ENCODE data around the gene DARS1.

Gene DARS1
- total RNA-seq: 187 to 207 reads per million in 2 experiments

DNA sequence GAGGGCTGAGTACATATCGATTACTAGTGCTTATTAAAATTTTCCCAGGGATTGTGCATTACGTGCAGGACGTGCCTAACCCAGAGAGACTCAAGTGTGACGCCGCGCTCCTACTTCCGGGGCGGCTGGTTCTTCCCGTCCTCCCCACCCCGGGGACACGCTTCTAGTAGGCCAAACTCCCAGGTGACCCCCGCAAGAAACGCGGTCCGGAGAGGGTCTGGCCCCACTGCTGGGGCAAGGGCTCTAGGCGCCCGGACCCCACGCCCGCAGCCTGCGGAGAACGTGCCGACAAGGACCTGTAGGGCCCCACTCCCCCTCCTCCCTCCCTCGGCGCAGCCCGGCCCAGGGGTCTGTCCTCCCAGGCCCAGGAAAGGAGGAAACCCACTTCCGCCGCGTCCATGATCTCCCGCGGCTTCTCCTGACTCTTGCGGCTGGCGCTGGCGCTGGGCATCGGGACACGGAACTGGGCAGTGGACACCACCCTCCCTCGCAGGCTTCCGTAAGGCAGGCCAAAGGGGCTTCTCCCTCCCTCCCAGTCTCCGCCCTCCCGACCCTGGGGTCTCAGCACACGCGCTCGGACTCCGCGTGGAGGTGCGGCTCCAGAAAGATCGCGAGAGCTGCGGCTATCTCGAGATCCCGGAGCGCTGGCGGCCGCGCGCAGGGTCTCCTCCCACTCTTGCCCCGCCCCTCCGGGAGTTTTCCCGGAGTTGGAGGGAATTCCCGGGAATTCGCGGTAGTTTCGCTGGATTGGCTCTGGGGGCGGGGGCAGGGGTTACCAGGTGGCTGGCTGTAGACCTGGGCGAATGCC lies at the start of gene DARS1:
Gene DARS1 (minus strand): TSS at position 609 of the 808 bp plus-strand sequence. CDS start 158 bp downstream, at position 451.
- peak; percentile 67 for DNase-seq (ENCODE audit: low read depth)

- DNase-seq (ENCODE audit: low read depth): no peak
These were observed 49.2 kb upstream of the DARS1 start for GRCh38 chr2:136034629-136035028.

DNA sequence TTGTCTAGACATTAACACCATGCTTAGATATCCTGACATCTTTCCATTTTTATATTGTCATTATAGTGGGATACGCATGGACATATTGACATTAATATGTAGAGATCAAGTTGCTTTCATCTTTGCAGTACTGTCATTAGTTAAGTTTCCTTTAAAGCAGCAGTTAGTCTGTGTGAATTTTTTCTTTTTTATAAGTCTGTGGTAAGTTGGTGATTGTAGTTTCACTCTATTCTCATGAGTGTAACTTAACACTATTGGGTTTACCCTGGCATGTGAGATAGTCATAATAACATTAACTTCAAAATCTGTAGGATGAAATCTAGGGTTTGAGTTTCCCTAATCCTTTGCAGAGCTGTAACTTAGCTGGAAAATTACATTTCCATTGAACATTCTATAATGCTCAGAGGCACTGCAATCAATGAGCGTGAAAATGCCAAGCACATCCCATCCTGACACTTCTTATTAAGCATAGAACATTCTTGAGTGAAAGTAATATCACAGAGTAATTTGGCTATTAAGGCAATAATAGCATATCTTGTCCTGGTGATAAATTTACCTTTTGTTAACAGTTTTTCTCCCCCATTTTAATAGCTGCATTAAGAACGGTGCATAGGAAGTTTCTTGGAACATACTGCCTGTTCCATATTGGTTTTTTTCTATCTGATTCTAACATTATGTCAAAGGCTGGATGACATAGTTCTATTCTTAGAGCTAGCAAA lies 47.5 kb upstream of the DARS1 start:
- DNase-seq (ENCODE audit: low read depth): no peak

DNA sequence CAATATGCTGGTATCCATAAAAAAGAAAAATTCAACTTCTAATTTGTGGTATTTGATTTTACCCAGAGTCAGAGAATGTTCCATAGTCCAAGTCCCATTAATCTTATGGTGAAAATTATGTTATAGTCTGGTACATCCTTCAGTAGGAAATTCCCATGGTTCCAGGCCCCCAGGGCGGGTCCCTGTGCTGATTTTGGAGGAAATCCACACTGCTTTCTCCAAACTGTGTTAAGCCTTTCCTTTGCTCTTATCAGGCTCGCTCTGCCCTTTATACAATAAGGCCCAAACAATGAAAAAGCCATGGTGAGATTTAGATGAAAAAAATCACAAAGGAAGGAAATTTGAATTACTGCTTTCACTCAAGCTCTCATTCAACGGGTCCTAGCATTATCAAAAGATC lies 46.8 kb upstream of the DARS1 start:
- no peak for DNase-seq (ENCODE audit: low read depth)

GRCh38 chr2:136031711-136032110 lies 46.3 kb upstream of the DARS1 start:
- DNase-seq (ENCODE audit: low read depth): no peak

- DNase-seq (ENCODE audit: low read depth): no peak
These were observed 45.0 kb upstream of the DARS1 start for GRCh38 chr2:136030406-136030805.

- DNase-seq (ENCODE audit: low read depth): no peak
These were observed 43.7 kb upstream of the DARS1 start for GRCh38 chr2:136029149-136029548.

DNA sequence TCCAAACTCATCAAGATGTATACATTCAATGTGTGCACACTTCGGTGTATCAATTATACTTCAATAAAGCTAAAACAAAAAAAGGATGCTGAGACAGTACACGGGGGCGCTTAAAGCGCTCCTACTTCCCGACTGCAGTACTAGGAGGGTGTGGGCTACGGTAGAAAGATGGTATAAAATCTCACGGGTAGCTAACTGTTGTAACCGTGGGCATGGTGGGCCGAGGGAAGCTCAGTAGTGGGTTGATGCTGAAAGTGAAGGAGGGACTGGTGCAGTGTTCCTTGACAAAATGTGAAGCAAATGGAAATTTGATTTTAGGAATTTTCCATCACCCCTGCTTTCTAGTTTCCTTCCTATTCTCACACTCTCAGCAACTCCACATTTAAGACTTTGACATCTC lies 42.6 kb upstream of the DARS1 start:
- DNase-seq (ENCODE audit: low read depth): no peak

- DNase-seq (ENCODE audit: low read depth): no peak
These were observed 41.7 kb upstream of the DARS1 start for GRCh38 chr2:136027112-136027511.

DNA sequence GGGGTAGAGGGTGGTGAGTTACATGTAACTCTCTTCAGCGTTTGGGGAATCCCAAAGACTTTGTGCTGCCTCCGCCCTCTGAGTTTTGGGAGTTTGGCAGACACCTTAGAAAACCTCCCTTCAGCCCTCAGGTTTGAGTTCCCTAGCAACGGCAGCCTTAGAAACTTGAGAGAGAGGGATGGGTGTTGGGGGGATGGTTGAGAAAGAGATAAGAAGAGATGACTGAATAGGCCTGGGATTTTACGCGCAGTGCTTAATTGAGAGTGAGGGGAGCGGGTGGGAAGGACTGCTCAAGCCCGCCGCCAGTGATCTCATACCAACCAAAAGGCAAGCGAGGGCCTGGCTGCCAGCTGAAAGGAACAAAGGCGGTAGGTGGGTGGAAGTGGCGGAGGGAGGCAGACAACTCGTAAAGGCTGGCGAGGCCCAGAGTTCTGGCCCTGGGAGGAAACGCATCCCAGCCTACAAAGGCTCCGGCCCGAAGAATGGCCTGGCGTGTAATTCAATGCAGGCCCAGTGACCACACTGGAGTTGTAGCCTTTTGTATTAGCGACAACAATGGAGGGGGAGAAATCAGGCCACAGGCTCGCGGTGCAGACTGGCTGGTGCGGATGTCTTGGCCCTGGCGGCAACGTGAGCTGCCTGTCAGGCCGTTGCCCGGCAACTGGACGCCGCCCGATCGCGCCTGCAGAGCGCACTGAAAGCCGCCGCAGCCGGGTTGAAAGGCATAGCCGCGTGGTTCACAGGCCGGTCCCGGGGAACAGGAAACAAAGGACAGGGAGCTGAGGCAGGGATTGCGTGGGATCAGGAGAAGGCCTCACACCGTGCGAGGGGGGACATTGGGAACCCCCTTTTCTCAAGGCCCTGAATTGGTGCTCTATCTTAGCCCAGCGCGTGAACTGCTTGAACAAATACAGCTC lies 39.9 kb upstream of the DARS1 start:
- no peak for DNase-seq (ENCODE audit: low read depth)

GRCh38 chr2:136024616-136025015 lies 39.2 kb upstream of the DARS1 start:
- no peak for DNase-seq (ENCODE audit: low read depth)

DNA sequence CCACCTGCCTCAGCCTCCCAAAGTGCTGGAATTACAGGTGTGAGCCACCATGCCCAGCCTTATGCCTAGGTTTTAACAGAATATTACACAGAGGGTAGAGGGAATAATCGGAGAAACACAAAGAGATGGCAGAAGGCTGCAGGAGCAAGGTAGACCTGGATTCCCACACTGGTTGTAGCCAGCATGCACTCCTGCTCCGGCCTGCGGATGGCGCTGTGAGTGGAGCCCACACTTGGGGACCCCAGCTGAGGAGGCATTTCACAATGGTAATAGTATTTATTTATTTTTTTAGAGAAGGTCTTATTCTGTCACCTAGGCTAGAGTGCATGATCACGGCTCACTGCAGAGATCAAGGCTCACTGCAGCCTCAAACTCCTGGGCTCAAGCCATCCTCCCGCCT lies 38.8 kb upstream of the DARS1 start:
- no peak for DNase-seq (ENCODE audit: low read depth)

DNA sequence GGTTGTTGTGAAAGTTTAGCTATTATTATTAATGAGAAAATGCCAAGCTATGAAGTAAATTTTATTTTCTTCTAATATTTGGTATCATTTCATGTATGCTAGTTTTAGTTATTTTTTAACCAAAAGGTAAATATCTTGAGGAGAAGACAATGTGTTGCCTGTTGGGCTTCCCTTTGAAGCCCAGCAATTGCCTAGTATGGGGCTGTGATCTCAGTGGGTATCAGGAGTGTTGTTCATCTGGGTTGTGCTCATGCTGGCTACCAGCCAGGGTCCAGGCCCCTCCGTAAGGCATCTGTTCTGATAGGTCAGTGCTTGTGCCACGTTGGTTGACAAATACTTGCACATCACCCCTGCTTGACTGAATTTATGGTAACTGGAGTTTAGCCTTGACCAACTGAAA lies 38.0 kb upstream of the DARS1 start:
- DNase-seq (ENCODE audit: low read depth): no peak

DNA sequence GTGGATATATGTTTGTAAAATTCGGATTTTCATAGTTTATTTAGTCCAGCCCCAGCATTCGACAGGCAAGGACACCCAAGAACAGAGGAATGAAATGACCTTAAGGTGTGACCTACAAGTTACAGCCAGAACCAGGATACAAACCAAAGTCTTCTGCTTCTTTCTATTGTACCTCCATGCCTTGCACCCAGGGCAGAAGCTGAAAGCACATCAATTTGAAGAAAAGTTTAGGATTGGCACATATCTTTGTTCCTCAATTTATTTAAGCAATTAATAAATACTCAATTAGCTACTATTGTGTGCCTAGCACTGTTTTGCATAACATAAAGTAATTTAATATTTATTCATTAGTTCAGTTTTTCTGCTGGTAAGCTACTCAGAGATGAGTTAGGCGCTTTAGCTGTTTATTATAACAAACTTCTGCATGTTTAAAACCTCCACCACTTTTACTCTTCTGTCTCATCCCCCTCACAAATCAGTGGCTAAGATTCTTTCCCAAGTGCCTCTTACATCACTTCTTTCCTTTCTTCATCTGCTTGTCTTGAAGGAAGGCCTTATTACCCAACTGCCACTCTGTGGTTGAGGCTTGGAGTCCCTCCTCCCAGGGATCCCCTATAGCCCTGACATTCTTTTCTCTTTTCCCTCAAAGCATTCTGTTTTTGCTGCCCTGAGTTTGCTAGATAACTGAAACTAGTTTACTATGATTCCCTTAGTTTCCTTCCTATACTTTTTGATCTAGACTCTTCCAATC lies 37.1 kb upstream of the DARS1 start:
- DNase-seq (ENCODE audit: low read depth): no peak

DNA sequence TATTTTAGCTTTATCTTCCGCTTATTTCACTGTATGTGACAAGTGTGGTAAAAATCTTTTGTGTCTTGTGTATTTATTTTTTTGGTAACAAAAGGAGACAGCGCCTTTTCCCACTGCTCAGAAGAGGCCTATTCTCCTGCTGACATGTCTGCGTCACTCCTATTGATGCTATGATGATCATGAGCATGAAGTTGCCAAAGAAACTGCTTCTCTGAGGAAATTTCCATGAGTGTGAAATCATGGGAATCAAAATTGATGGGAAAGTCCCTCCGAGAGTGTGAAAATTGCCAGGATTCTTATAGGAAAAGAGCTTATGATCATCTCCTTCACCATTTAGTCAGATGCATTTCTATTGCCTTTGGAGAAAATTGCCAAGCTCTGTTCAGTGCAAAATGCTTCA lies 36.5 kb upstream of the DARS1 start:
- DNase-seq (ENCODE audit: low read depth): no peak

DNA sequence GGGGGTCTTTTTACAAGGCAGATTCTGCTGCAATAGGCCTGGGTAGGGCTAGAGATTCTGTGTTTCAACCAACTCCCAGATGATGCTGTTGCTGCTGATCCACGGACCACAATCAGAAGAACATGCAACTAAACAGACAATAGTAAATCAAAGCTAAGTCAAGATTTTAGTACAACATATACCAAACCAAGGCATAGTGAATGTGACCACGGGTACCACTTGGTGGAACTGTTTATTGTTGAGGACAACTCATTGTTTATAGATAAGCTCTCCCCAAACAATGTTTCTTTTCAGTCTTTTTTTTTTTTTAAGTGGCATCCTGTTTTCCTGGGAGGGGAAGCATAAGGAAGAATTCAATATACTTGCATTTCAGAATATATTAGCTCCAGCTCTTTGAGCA lies 36.0 kb upstream of the DARS1 start:
- DNase-seq (ENCODE audit: low read depth): no peak

GRCh38 chr2:136020831-136021230 lies 35.4 kb upstream of the DARS1 start:
- DNase-seq (ENCODE audit: low read depth): no peak

DNA sequence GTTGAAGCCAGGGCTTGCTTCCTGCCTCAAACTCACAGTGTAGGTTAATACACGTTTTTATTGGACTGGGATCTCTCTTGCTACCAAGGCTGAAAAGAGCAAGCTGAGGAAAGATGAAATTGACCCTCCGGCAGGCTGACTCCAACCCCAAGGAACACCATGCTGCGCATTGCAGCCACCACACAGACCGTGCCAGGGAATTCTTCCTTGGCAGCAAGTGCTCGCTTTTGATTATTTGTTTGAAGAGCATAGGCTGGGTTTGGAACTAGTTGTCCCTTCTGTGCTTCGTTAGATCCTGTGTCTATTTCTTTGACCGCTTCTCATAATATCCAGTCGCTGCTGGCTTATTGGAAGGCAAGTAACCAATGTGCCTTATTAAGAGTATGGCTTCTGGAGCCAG lies 34.4 kb upstream of the DARS1 start:
- DNase-seq (ENCODE audit: low read depth): no peak

GRCh38 chr2:136019306-136019705 lies 33.9 kb upstream of the DARS1 start:
- DNase-seq (ENCODE audit: low read depth): no peak

GRCh38 chr2:136017786-136018185 lies 32.4 kb upstream of the DARS1 start:
- no peak for DNase-seq (ENCODE audit: low read depth)

GRCh38 chr2:136016836-136017235 lies 31.4 kb upstream of the DARS1 start:
- DNase-seq (ENCODE audit: low read depth): no peak

- DNase-seq (ENCODE audit: low read depth): no peak
These were observed 31.0 kb upstream of the DARS1 start for GRCh38 chr2:136016427-136016826.
